Testis (tissue), 2 donors: Measurements from ENCODE around the gene GCH1.

Experiments
- POLR2A ChIP-seq: fragments of 450-650 bp; IDR thresholded peaks from one replicate; pipeline ENCODE4 v1.6.1; 2017; ENCODE audit warnings: antibody characterized with exemption, mild to moderate bottlenecking, moderate library complexity
- TF ChIP-seq, protein P1 (sequence below), 3 experiments: fragments of 450-650 bp in 2 of 3; fragments of 200-600 bp in 1 of 3; sonication (generic) in 1 of 3; IDR thresholded peaks; one replicate each; pipeline ENCODE4 v1.5.1; 2016 to 2019; ENCODE audit warnings: antibody characterized with exemption in 3 of 3, mild to moderate bottlenecking in 2 of 3, moderate library complexity in 1 of 3

DNA sequence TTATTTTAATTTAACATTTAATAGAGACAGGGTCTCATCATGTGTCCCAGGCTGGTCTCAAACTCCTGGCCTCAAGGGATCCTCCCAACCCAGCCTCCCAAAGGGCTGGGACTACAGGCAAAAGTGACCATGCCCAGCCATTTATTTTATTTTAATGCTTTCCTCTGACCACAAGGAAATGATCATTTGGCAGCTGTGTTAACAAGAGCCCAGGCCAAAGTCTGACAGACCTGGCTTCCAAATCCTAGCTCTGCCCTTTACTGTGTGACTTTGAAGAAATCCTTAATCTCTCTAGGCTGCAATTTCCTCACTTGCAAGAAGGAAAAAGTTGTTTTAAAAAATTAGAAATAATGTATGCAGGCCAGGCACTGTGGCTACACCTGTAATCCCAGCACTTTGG is 16.7 kb upstream of the GCH1 start:
- no peak for TF ChIP-seq POLR2A
- TF ChIP-seq, protein P1, sequence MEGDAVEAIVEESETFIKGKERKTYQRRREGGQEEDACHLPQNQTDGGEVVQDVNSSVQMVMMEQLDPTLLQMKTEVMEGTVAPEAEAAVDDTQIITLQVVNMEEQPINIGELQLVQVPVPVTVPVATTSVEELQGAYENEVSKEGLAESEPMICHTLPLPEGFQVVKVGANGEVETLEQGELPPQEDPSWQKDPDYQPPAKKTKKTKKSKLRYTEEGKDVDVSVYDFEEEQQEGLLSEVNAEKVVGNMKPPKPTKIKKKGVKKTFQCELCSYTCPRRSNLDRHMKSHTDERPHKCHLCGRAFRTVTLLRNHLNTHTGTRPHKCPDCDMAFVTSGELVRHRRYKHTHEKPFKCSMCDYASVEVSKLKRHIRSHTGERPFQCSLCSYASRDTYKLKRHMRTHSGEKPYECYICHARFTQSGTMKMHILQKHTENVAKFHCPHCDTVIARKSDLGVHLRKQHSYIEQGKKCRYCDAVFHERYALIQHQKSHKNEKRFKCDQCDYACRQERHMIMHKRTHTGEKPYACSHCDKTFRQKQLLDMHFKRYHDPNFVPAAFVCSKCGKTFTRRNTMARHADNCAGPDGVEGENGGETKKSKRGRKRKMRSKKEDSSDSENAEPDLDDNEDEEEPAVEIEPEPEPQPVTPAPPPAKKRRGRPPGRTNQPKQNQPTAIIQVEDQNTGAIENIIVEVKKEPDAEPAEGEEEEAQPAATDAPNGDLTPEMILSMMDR (IDR thresholded peaks at IDR 0.05) = no peak
